Peyer's patch (tissue), 4 donors: ENCODE data around the gene CSMD2. TPM values are rescaled to one million over a fixed set of nuclear protein-coding genes. Genes with fewer than 3 reads are reported as not detected.

Experiments
- DNase-seq, 3 donors: peaks; one replicate each; pipeline ENCODE4 v3.0.0-alpha.2; 2017 to 2019
- H3K27ac ChIP-seq, 4 donors: fragments of 200-600 bp; sonication (generic); one replicate each; pipeline ENCODE4 v1.5.1; 2016 to 2019
- H3K27me3 ChIP-seq, 2 donors: fragments of 200-600 bp; sonication (generic); one replicate each; pipeline ENCODE4 v1.5.1; 2019
- H3K36me3 ChIP-seq, 3 donors: fragments of 200-600 bp; sonication (generic); one replicate each; pipeline ENCODE4 v1.5.1; 2016 to 2019
- H3K4me1 ChIP-seq, 4 donors: fragments of 200-600 bp; sonication (generic); one replicate each; pipeline ENCODE4 v1.5.1; 2016 to 2019
- H3K4me3 ChIP-seq, 4 donors: fragments of 200-600 bp; sonication (generic); 1 replicate in 3 of 4; 2 replicates in 1 of 4; pipeline ENCODE4 v1.5.1; 2016 to 2019; ENCODE audit warnings: mild to moderate bottlenecking in 1 of 4
- H3K9me3 ChIP-seq, 4 donors: fragments of 200-600 bp; sonication (generic); one replicate each; pipeline ENCODE4 v1.5.1; 2016 to 2019; ENCODE audit warnings: mild to moderate bottlenecking in 1 of 4
- CTCF ChIP-seq, 6 experiments: fragments of 450-650 bp in 4 of 6; fragments of 200-600 bp in 2 of 6; sonication (generic) in 1 of 6; IDR thresholded peaks; one replicate each; pipeline ENCODE4 v1.5.1; 2017 to 2019; ENCODE audit warnings: antibody characterized with exemption in 6 of 6, mild to moderate bottlenecking in 3 of 6, moderate library complexity in 1 of 6
- POLR2A ChIP-seq, 2 donors: fragments of 450-650 bp; IDR thresholded peaks; one replicate each; pipeline ENCODE4 v1.5.1; 2017; ENCODE audit warnings: antibody characterized with exemption in 2 of 2, mild to moderate bottlenecking in 2 of 2, moderate library complexity in 2 of 2
- total RNA-seq, 4 donors: library from RNA; depleted of rRNA; stranded (reverse); fragments of >200 nt; gene quantifications; one replicate each; pipeline ENCODE4 v1.1.0, GENCODE V29; 2016

Gene CSMD2
- total RNA-seq, 4 donors from 2014 or later = under 0.01 to 1.2 (median 0.70) TPM

- H3K4me3 ChIP-seq = no peak overlapping the region
- no peak overlapping the region for H3K27ac ChIP-seq
- TF ChIP-seq POLR2A (IDR thresholded peaks at IDR 0.05) = no peak
- TF ChIP-seq CTCF (IDR thresholded peaks at IDR 0.05) = no peak
Measured at GRCh38 chr1:33876970-33877650, 287.9 kb downstream of the CSMD2 start.

GRCh38 chr1:33875862-33876261 is 289.2 kb downstream of the CSMD2 start:
- DNase-seq = no peak
- TF ChIP-seq CTCF (IDR thresholded peaks at IDR 0.05) (no peak), POLR2A (IDR thresholded peaks at IDR 0.05) (no peak)
- Histone ChIP-seq H3K27me3 (no peaks in the 10 kb centered on the region), H3K36me3 (no peaks in the 10 kb centered on the region), H3K4me1 (no peaks in the 10 kb centered on the region), H3K9me3 (no peaks in the 10 kb centered on the region), H3K4me3 (no peak overlapping the region), H3K27ac (no peak overlapping the region)

More at GRCh38 chr1:33876970-33877650, 287.9 kb downstream of the CSMD2 start:
- no peak for DNase-seq
- Histone ChIP-seq H3K36me3 (no peaks in the 10 kb centered on the region), H3K4me1 (no peaks in the 10 kb centered on the region), H3K27me3 (no peaks in the 10 kb centered on the region), H3K9me3 (no peaks in the 10 kb centered on the region)

- Histone ChIP-seq H3K9me3 (no peaks in the 10 kb centered on the region), H3K4me1 (no peaks in the 10 kb centered on the region), H3K27me3 (no peaks in the 10 kb centered on the region), H3K27ac (no peak overlapping the region), H3K36me3 (no peaks in the 10 kb centered on the region), H3K4me3 (no peak overlapping the region)
- no peak for TF ChIP-seq CTCF (IDR thresholded peaks at IDR 0.05)
- no peak for TF ChIP-seq POLR2A (IDR thresholded peaks at IDR 0.05)
- DNase-seq = no peak
Measured at GRCh38 chr1:33874636-33875035, 290.4 kb downstream of the CSMD2 start.

- TF ChIP-seq POLR2A (IDR thresholded peaks at IDR 0.05) = no peak
- no peak for TF ChIP-seq CTCF (IDR thresholded peaks at IDR 0.05)
- H3K4me3 ChIP-seq = no peak overlapping the region
- H3K27me3 ChIP-seq = no peaks in the 10 kb centered on the region
- no peaks in the 10 kb centered on the region for H3K36me3 ChIP-seq
- no peaks in the 10 kb centered on the region for H3K9me3 ChIP-seq
- no peaks in the 10 kb centered on the region for H3K4me1 ChIP-seq
- DNase-seq = no peak
- H3K27ac ChIP-seq = no peak overlapping the region
Measured at GRCh38 chr1:33872683-33873082, 292.3 kb downstream of the CSMD2 start.

- Histone ChIP-seq H3K9me3 (no peaks in the 10 kb centered on the region), H3K4me1 (no peaks in the 10 kb centered on the region), H3K27ac (no peak overlapping the region), H3K27me3 (no peaks in the 10 kb centered on the region), H3K4me3 (no peak overlapping the region), H3K36me3 (no peaks in the 10 kb centered on the region)
- DNase-seq = no peak
- no peak for TF ChIP-seq POLR2A (IDR thresholded peaks at IDR 0.05)
Measured at GRCh38 chr1:33872275-33872674, 292.8 kb downstream of the CSMD2 start.

GRCh38 chr1:33867684-33868083 is 297.3 kb downstream of the CSMD2 start:
- TF ChIP-seq POLR2A (IDR thresholded peaks at IDR 0.05) (no peak), CTCF (IDR thresholded peaks at IDR 0.05) (no peak)
- no peak for DNase-seq
- H3K36me3 ChIP-seq = no peaks in the 10 kb centered on the region
- no peak overlapping the region for H3K4me3 ChIP-seq
- no peaks in the 10 kb centered on the region for H3K9me3 ChIP-seq
- no peaks in the 10 kb centered on the region for H3K27me3 ChIP-seq
- no peaks in the 10 kb centered on the region for H3K4me1 ChIP-seq
- H3K27ac ChIP-seq = no peak overlapping the region
